Retinal pigment epithelial cell (primary cell): ENCODE data around the gene GAL3ST1.

ENCODE experiments used
- DNase-seq: peaks from one replicate; pipeline ENCODE4 v3.0.0-alpha.2; 2010; ENCODE audit warnings: low read depth
- H3K4me3 ChIP-seq: 2 replicates; pipeline ENCODE4 v1.5.1; 2011; ENCODE audit warnings: mild to moderate bottlenecking, low read length, control low read depth, moderate library complexity
- TF ChIP-seq, protein P1 (sequence below): conservative IDR thresholded peaks from 2 replicates; pipeline ENCODE4 v1.5.1; 2011; ENCODE audit warnings: low read depth, low read length, control low read depth, inconsistent platforms

The GAL3ST1 gene

DNA sequence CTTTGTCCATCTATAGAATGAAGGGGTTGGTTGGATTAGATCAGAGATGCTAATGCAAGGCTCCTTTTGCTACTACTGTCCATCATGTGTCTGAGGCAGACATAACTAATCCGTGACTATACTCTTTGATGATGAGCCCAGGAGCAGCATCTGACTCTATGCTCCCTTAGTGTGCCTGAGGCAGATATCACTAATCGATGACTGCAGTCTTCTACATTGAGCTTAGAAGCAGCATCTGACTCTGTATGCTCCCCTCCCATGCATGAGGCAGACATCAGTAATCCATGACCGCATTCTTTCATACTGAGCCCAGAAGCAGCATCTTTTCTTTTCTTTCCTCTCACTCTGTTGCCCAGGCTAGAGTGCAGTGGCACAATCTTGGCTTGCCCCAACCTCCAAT lies 36.7 kb upstream of the GAL3ST1 start:
- TF ChIP-seq, protein P1, sequence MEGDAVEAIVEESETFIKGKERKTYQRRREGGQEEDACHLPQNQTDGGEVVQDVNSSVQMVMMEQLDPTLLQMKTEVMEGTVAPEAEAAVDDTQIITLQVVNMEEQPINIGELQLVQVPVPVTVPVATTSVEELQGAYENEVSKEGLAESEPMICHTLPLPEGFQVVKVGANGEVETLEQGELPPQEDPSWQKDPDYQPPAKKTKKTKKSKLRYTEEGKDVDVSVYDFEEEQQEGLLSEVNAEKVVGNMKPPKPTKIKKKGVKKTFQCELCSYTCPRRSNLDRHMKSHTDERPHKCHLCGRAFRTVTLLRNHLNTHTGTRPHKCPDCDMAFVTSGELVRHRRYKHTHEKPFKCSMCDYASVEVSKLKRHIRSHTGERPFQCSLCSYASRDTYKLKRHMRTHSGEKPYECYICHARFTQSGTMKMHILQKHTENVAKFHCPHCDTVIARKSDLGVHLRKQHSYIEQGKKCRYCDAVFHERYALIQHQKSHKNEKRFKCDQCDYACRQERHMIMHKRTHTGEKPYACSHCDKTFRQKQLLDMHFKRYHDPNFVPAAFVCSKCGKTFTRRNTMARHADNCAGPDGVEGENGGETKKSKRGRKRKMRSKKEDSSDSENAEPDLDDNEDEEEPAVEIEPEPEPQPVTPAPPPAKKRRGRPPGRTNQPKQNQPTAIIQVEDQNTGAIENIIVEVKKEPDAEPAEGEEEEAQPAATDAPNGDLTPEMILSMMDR, result no peak
- no peak overlapping the region for H3K4me3 ChIP-seq
- DNase-seq, result no peak

DNA sequence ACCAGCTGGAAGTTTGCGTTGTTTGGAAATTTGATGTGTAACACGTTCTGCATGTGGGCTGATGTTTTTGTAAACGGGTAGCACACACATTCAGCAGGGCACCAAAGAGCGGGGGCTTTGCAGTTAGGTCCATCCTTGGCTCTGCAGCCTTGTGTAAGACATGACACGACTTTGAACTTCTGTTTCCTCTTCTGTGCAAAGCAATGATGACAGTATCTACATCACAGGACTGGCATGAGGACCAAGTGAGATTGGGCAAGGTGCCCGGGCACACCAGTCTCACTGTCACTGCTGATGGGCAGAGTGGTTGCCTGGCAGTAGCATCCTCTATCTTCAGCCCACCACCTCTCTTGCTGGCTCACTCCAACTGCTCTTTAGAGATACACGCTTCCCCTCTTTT lies 35.8 kb upstream of the GAL3ST1 start:
- no peak overlapping the region for H3K4me3 ChIP-seq
- TF ChIP-seq, protein P1, result no peak
- DNase-seq, result no peak

DNA sequence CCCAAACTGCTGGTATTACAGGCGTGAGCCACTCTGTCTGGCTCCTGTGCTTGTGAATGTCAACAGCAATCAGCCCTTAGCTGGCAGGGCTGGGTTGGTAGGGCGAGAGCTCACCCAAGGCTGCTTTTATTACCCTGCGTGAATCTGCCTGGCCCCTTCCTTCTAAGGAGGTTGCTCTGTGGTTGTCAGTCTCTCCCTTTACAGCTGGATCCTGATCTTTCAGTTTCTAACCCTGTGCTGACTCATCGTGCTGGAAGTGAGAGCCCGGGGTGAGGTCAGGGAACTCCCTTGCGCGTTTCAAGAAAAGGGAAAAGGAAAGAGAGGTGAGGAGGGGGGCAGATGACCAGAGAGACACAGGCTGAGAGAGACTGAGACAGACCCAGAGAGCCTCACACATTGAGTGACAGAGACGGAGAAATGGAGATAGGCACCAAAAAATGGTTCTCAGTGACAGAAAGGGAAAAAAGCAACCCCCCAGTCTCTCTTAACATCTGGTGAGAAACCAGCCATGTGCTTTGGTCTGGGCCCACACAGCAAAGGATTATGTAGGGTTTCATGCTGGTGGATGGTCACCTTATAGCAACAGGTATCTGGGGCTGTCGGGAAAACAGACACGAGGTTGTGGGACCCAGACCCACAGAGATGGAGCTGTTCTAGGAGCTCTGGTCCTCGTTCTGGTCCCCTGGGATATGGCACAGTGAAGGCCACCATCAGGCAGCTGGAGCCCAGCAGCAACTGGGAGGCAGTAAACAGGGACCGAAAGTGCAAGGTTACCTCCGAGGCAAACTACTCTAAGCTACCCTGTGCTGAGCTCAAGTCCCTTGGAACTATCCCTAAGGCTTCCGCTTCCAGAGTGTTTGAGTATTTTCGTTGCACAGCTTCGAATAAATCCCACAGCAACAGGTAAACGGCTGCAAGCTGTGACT lies 35.1 kb upstream of the GAL3ST1 start:
- no peak overlapping the region for H3K4me3 ChIP-seq
- DNase-seq, result no peak
- TF ChIP-seq, protein P1, result no peak

DNA sequence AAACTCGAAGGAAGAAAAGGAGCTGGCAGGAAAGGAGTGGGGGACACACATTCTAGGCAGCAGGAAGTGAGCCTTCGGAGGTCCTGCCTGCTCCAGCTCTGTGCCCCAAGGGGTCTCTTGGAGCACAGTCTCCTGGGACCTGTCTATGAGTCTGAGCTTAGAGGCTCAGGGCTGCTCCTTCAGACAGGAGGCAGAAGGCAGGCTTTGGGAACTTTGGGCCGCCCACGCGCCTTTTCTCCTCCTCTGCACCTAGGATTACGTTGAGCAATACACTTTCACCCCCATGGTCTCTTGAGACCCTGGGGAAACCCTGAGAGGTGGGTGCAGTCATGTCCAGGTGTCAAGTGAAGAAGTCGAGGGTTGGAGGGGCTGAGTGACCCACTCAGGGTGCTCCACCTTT lies 33.5 kb upstream of the GAL3ST1 start:
- no peak for DNase-seq
- TF ChIP-seq, protein P1, result no peak
- no peak overlapping the region for H3K4me3 ChIP-seq

GRCh38 chr22:30607300-30607930 lies 33.0 kb upstream of the GAL3ST1 start:
- peak overlapping the region; percentile 60 for H3K4me3 ChIP-seq
- TF ChIP-seq, protein P1, result no peak
- DNase-seq, result no peak

DNA sequence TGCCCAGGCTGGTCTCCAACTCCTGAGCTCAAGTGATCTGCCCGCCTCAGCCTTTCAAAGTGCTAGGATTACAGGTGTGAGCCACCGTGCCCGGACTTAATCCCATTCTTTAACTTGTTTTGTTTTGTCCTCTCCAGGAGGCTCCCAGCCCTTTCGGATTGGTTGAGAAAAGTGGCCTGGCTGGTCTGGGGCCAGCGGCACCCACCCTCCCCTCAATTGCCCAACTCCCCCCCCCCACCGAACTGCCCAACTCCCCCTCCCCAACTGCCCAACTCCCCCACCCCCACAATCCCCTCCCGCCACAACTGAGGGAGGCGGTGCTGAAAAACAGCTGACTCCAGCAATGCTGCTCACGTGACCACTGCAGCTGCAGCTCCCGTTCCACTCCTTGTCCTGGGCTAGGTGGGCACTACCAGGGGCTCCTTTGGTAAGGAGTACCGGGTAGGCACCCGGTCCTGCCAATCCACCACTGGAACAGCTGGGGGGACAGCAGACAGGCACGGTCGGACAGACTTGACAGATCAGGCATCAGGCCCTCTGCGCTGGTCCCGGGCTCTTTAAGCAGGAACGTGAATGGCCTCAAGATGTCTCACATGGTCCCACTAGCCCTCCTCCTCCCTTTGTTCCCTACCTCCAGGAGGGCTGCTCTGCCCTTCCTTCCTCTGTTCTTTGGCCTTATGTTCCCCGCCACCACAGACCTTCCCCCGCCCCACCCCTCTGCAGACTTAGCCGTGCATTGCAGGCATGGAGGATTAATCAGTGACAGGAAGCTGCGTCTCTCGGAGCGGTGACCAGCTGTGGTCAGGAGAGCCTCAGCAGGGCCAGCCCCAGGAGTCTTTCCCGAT lies 32.2 kb upstream of the GAL3ST1 start, which contains the start of gene TCN2:
TCN2 (plus strand) TSS at position 720 of the 845 bp plus-strand sequence. CDS start 158 bp downstream, outside the sequence.
- peak; percentile 57 for DNase-seq
- TF ChIP-seq, protein P1, result no peak
- H3K4me3 ChIP-seq, result peak within 1 kb of the TSS; percentile 60
